Thyroid gland (tissue), 4 donors: ENCODE measurements around the gene COG5. TPM values are rescaled to one million over a fixed set of nuclear protein-coding genes. Genes with fewer than 3 reads are reported as not detected.

ENCODE experiments used
- DNase-seq, 2 donors: peaks; one replicate each; pipeline ENCODE4 v3.0.0-alpha.2; 2019
- H3K27ac ChIP-seq, 3 donors: fragments of 200-600 bp; sonication (generic); 1 replicate in 2 of 3; 2 replicates in 1 of 3; pipeline ENCODE4 v1.5.1; 2016 to 2019; ENCODE audit warnings: mild to moderate bottlenecking in 1 of 3, moderate library complexity in 1 of 3
- H3K27me3 ChIP-seq: fragments of 200-600 bp; sonication (generic); one replicate; pipeline ENCODE4 v1.5.1; 2019
- H3K36me3 ChIP-seq, 2 donors: fragments of 200-600 bp; sonication (generic); one replicate each; pipeline ENCODE4 v1.5.1; 2016 to 2019
- H3K4me1 ChIP-seq, 2 donors: fragments of 200-600 bp; sonication (generic); one replicate each; pipeline ENCODE4 v1.5.1; 2017 to 2019
- H3K4me3 ChIP-seq, 3 donors: fragments of 200-600 bp; sonication (generic); replicated peaks in 1 of 3; 1 replicate in 2 of 3; 2 replicates in 1 of 3; pipeline ENCODE4 v1.5.1; 2016; ENCODE audit warnings: mild to moderate bottlenecking in 1 of 3
- H3K9me3 ChIP-seq: fragments of 200-600 bp; sonication (generic); one replicate; pipeline ENCODE4 v1.5.1; 2017
- CTCF ChIP-seq, 6 experiments: fragments of 200-600 bp in 3 of 6; fragments of 450-650 bp in 3 of 6; sonication (generic) in 3 of 6; IDR thresholded peaks; one replicate each; pipeline ENCODE4 v1.5.1; 2016 to 2019; ENCODE audit warnings: antibody characterized with exemption in 6 of 6, mild to moderate bottlenecking in 2 of 6, inconsistent platforms in 1 of 6, moderate library complexity in 1 of 6
- POLR2A ChIP-seq, 2 donors: fragments of 450-650 bp; IDR thresholded peaks; one replicate each; pipeline ENCODE4 v1.6.1; 2017; ENCODE audit warnings: antibody characterized with exemption in 2 of 2, mild to moderate bottlenecking in 2 of 2, moderate library complexity in 1 of 2
- WGBS, 2 donors: methylation state at CpG; one replicate each; pipeline ENCODE4 v1.1.5; 2017; 5-methylcytosine and 5-hydroxymethylcytosine counted together
- intact Hi-C: fragments of 100-400 bp; cut with DNase I; formaldehyde crosslinking; loops from one replicate; pipeline ENCODE4 v1.15.1; 2023
- total RNA-seq, 4 donors: library from RNA; depleted of rRNA; stranded (reverse); fragments of >200 nt; gene quantifications; one replicate each; pipeline ENCODE4 v1.2.3, GENCODE V29; 2016

Gene COG5
- total RNA-seq, 4 donors from 2014 or later: 108 to 268 (median 148) TPM

- DNase-seq: no peak
- TF ChIP-seq POLR2A (IDR thresholded peaks at IDR 0.05) (no peak), CTCF (IDR thresholded peaks at IDR 0.05) (no peak)
- Histone ChIP-seq H3K4me3 (no peak overlapping the region), H3K36me3 (no peaks in the 10 kb centered on the region), H3K9me3 (no peaks in the 10 kb centered on the region), H3K27me3 (no peaks in the 10 kb centered on the region), H3K4me1 (peaks cover 0 to 1% of the 10 kb centered on the region in 2 donors), H3K27ac (no peak overlapping the region)
- intact Hi-C loops: no loop called here
- 82 to 87% methylated on average over 3 of the region's 3 CpGs for WGBS, 2 donors
Observed at GRCh38 chr7:107165341-107165740, 398.4 kb downstream of the COG5 start.

GRCh38 chr7:107164092-107164491 lies 399.6 kb downstream of the COG5 start:
- no peak for TF ChIP-seq CTCF (IDR thresholded peaks at IDR 0.05)
- TF ChIP-seq POLR2A (IDR thresholded peaks at IDR 0.05): no peak
- DNase-seq: no peak
- Histone ChIP-seq H3K36me3 (no peaks in the 10 kb centered on the region), H3K4me3 (no peak overlapping the region), H3K9me3 (no peaks in the 10 kb centered on the region), H3K4me1 (no peaks in the 10 kb centered on the region), H3K27me3 (no peaks in the 10 kb centered on the region), H3K27ac (no peak overlapping the region)
- 64 to 73% methylated on average over 2 of the region's 2 CpGs for WGBS, 2 donors
- intact Hi-C loops: no loop called here

GRCh38 chr7:107162475-107162874 lies 401.2 kb downstream of the COG5 start:
- TF ChIP-seq POLR2A (IDR thresholded peaks at IDR 0.05): no peak
- TF ChIP-seq CTCF (IDR thresholded peaks at IDR 0.05): no peak
- Histone ChIP-seq H3K27me3 (no peaks in the 10 kb centered on the region), H3K27ac (no peak overlapping the region), H3K4me1 (no peaks in the 10 kb centered on the region), H3K36me3 (no peaks in the 10 kb centered on the region), H3K9me3 (no peaks in the 10 kb centered on the region), H3K4me3 (no peak overlapping the region)
- WGBS, 2 donors: 64 to 75% methylated on average over 5 of the region's 5 CpGs
- DNase-seq: no peak
- intact Hi-C loops: no loop called here

- Histone ChIP-seq H3K27ac (no peak overlapping the region), H3K27me3 (no peaks in the 10 kb centered on the region), H3K4me1 (no peaks in the 10 kb centered on the region), H3K4me3 (no peak overlapping the region), H3K36me3 (no peaks in the 10 kb centered on the region), H3K9me3 (no peaks in the 10 kb centered on the region)
- intact Hi-C loops: no loop called here
- WGBS, 2 donors: 91 to 92% methylated on average over 3 of the region's 3 CpGs
- no peak for DNase-seq
- TF ChIP-seq POLR2A (IDR thresholded peaks at IDR 0.05) (no peak), CTCF (IDR thresholded peaks at IDR 0.05) (no peak)
Observed at GRCh38 chr7:107161415-107161814, 402.3 kb downstream of the COG5 start.

- no peaks in the 10 kb centered on the region for H3K9me3 ChIP-seq
- no peaks in the 10 kb centered on the region for H3K4me1 ChIP-seq
- WGBS, 2 donors: 78 to 87% methylated on average over 2 of the region's 2 CpGs
- no peak overlapping the region for H3K27ac ChIP-seq
- H3K4me3 ChIP-seq: no peak overlapping the region
- no peaks in the 10 kb centered on the region for H3K36me3 ChIP-seq
- DNase-seq: no peak
- intact Hi-C loops: no loop called here
- TF ChIP-seq CTCF (IDR thresholded peaks at IDR 0.05): no peak
- no peak for TF ChIP-seq POLR2A (IDR thresholded peaks at IDR 0.05)
- H3K27me3 ChIP-seq: no peaks in the 10 kb centered on the region
Observed at GRCh38 chr7:107160389-107160788, 403.3 kb downstream of the COG5 start.
